ENCODE measurements around the gene EYS.

EYS gene

GRCh38 chr6:64831680-64832079 lies 875.3 kb downstream of the EYS start:
- DNase-seq (ENCODE audit: low spot score) = no peak

- DNase-seq (ENCODE audit: low spot score) = no peak
Measured at GRCh38 chr6:64817525-64817924, 889.5 kb downstream of the EYS start.

- DNase-seq (ENCODE audit: low spot score) = no peak
Measured at GRCh38 chr6:64815718-64816117, 891.3 kb downstream of the EYS start.

- no peak for DNase-seq (ENCODE audit: low spot score)
Measured at GRCh38 chr6:64812138-64812537, 894.9 kb downstream of the EYS start.

- DNase-seq (ENCODE audit: low spot score) = no peak
Measured at GRCh38 chr6:64811119-64811518, 895.9 kb downstream of the EYS start.

DNA sequence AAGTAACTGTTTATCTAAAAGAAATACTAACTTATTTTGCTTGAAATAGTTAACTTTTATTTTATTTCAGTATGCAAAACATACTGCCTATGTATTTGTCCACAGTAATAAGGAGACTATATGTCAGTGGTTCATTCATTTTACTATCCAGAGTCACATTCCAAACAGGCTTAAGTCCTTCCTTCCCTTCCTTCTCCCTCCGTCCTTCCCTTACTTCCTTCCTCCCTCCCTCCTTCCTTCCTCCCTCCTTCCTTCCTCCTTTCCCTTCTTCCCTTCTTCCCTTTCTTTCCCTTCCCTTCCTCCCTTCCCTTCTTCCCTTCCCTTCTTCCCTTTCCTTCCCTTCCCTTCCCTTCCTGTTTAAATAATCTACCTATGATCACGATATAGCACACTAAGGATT lies 899.2 kb downstream of the EYS start:
- DNase-seq (ENCODE audit: low spot score) = no peak

- no peak for DNase-seq (ENCODE audit: low spot score)
Measured at GRCh38 chr6:64803470-64804166, 903.4 kb downstream of the EYS start.

DNA sequence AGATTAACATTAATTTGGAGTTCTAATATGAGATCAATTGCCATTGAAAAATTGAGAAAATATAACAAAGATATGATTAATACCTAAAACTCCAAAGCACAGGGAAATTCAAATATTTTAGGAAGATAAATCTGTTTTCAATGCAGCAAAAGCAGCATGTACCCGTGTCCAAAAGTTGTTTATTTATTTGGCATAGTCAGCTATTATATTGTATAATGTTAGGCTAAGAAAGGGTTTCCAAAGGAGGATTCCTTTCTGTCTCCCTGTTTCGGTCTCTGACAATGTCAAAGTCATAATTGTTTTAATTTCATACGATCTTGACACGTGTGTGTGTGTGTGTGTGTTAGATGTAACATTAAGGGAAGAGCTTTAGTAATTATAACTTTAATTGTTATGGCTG lies 914.5 kb downstream of the EYS start:
- DNase-seq (ENCODE audit: low spot score) = no peak

DNA sequence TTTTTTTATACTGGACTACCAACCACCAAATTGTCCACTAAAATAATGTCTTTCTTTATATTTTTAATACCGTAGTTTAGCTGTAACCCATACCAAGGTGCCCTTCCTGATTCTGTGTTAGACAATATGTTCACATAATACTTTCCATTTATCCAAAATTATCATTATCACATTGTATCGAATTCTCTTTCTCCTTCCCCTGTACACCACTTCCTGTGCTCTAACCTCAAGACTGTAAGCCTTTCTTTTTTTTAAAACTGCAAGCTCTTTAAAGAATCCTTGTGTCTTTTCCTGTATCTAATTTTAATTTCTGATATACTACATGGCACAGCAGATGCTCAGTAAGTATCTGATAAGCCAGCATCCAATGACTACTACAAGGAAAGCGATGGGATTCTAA lies 917.5 kb downstream of the EYS start:
- DNase-seq (ENCODE audit: low spot score) = no peak

DNA sequence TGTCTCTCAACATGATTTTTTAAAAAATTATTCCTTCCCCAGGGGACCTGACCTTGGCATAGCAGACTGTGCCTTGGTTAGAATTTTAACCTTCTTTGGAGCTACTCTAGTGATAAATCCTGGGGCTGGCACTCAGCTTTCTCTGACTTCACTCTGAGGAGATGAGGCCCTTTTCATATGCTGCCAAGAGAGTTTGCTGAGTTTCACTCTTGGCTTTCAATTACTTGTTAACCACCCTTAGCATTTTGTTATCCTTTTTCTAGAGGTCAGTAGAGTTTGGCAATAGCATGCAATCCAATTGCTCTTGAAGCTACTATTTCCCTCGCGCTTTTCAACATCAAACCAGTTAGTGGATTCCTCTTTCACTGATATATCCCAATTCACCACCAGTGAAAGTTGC lies 920.3 kb downstream of the EYS start:
- DNase-seq (ENCODE audit: low spot score) = no peak

DNA sequence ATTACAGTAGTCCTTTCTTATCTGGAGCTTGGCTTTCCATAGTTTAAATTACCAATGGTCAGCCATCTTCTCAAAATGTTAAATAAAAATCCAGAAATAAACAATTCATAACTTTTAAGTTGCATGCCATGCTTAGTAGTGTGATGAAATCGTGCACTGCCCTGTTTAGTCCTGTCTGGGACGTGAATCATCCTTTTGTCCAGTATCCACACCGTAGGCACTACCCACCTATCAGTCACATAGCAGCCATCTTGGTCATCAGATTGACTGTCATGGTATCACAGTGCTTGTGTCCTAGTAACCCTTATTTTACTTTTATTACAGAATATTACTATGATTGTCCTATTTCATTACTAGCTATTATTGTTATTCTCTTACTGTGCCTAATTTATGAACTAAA lies 924.1 kb downstream of the EYS start:
- no peak for DNase-seq (ENCODE audit: low spot score)

- DNase-seq (ENCODE audit: low spot score) = no peak
Measured at GRCh38 chr6:64777941-64778785, 928.9 kb downstream of the EYS start.

GRCh38 chr6:64776359-64776758 lies 930.7 kb downstream of the EYS start:
- no peak for DNase-seq (ENCODE audit: low spot score)

DNA sequence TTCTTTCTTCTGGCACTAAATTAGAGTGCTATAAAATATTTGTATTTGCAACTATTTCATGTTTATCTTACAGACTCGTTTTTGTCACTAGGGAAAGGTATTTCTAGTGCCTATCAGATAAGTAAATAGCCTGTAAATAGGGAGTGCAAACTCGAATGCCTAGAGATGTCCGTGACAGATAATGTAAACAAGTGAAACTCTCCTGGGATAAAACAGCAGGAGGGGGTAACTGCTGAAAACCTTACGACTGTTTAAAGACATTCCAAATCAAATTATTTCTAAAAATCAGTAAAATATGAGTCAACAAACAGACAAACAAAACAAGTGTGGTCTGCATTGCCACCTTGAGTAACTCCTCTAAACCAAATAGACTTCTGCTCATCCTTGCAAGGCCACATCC lies 932.1 kb downstream of the EYS start:
- DNase-seq (ENCODE audit: low spot score) = no peak

DNA sequence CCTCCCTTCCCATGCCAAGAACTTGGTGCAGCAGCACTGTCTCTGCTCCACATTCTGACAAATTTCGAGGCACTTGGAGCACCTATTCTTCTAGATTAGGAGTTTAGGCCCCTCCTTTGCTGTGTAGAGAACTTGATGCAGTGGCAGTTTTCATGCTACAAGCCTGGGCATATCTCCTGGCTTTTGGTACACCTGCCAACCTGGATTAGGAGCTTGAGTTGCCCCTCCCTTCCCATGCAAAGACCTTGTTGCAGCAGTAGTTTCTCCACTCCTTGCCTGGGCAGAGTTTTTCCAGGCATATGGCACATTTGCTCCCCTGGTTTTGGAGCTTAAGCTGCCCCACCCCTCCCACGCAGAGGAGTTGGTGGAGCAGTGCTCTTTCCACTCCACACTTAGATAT lies 956.1 kb downstream of the EYS start:
- no peak for DNase-seq (ENCODE audit: low spot score)

GRCh38 chr6:64737418-64737817 lies 969.6 kb downstream of the EYS start:
- DNase-seq (ENCODE audit: low spot score) = no peak

GRCh38 chr6:64736421-64736950 lies 970.5 kb downstream of the EYS start:
- DNase-seq (ENCODE audit: low spot score) = no peak

GRCh38 chr6:64733433-64733832 lies 973.6 kb downstream of the EYS start:
- DNase-seq (ENCODE audit: low spot score) = no peak

GRCh38 chr6:64732888-64733287 lies 974.1 kb downstream of the EYS start:
- peak; percentile 1 for DNase-seq (ENCODE audit: low spot score)

- no peak for DNase-seq (ENCODE audit: low spot score)
Measured at GRCh38 chr6:64729522-64729921, 977.5 kb downstream of the EYS start.

GRCh38 chr6:64727075-64727474 lies 980.0 kb downstream of the EYS start:
- DNase-seq (ENCODE audit: low spot score) = no peak

DNA sequence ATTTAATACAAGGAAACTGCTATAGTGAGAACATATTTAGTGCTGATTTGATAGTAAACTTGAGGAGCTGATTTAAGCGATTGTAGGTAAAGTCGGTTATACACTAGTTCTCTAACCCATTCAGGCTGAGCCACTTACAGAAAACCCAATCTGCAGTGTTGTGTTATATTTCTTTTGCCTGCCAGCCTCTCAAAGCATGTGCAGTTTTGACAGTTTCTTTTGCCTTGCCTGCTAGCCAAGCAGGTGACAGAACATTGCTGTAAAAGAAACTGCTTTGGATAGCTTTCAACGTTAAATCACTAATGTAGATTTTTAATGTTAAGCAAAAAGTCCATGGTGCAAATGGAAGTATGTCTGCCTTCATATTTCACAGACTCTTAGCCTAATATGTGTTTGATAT lies 982.9 kb downstream of the EYS start:
- no peak for DNase-seq (ENCODE audit: low spot score)

DNA sequence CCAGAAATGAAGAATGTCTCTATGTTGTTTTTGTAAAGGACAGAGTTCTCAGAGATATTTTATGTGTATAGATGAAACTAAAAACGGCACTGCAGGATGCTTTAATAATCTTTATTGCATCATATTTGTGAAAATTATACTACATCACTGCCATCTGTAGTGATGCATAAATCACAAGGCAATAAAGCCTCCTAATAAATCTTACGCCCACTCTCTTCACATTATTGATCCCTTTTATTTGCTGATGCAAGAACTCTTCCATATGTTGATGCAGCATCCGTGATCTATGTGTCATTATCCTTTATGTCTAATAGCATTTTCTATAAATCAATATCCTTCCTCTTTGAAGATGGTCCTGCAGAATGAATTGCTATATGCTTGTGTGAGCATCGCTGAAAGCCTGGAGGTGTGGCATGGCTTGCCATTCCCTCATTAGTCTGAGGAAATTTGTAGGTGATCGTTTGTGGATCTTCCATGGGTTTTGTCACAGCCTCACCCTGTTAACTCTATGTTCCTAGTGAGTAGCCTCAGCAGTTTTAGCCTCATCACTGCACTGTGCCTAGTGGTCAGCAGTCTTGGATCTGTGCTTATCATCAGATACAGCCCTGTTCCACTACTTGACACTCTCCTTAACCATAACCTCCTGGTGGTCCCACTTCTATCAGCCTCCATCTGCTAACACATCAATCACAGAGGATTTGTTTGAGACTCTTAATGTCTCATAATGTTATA lies 983.5 kb downstream of the EYS start:
- DNase-seq (ENCODE audit: low spot score) = no peak

All from COLO829 (cell line).